NCI-H82 treated with DMSO at 0.1 percent for 48 hours (cell line): Measurements from ENCODE around the gene MYH13.
"Not testable (repeated sequence)": the region's sequence is repeated elsewhere in the genome, so short reads cannot be mapped to it uniquely, and the experiment has no call there.

ENCODE experiments used
- DNase-seq: peaks from one replicate; lab custom pipeline; 2025; ENCODE audit not compliant: unreplicated experiment; lab: John Stamatoyannopoulos, UW

Gene MYH13

GRCh38 chr17:10305398-10305797 lies 67.4 kb downstream of the MYH13 start:
- no peak for DNase-seq

GRCh38 chr17:10304758-10305300 lies 68.0 kb downstream of the MYH13 start:
- DNase-seq: no peak

- DNase-seq: no peak
Observed at GRCh38 chr17:10297691-10298090, 75.1 kb downstream of the MYH13 start.

GRCh38 chr17:10295728-10296343 lies 77.0 kb downstream of the MYH13 start:
- DNase-seq: no peak

- no peak for DNase-seq
Observed at GRCh38 chr17:10294180-10294579, 78.6 kb downstream of the MYH13 start.

- DNase-seq: no peak
Observed at GRCh38 chr17:10292057-10292937, 80.5 kb downstream of the MYH13 start.

GRCh38 chr17:10291576-10291975 lies 81.2 kb downstream of the MYH13 start:
- not testable (repeated sequence) for DNase-seq

GRCh38 chr17:10290041-10290440 lies 82.8 kb downstream of the MYH13 start:
- no peak for DNase-seq

- DNase-seq: no peak
Observed at GRCh38 chr17:10286324-10286723, 86.5 kb downstream of the MYH13 start.

- DNase-seq: no peak
Observed at GRCh38 chr17:10285896-10286295, 86.9 kb downstream of the MYH13 start.

GRCh38 chr17:10280068-10280467 lies 92.7 kb downstream of the MYH13 start:
- no peak for DNase-seq

GRCh38 chr17:10278218-10278617 lies 94.6 kb downstream of the MYH13 start:
- DNase-seq: no peak

- no peak for DNase-seq
Observed at GRCh38 chr17:10276436-10276835, 96.4 kb downstream of the MYH13 start.

GRCh38 chr17:10275418-10275817 lies 97.4 kb downstream of the MYH13 start:
- DNase-seq: no peak

- DNase-seq: no peak
Observed at GRCh38 chr17:10271106-10271562, 101.7 kb downstream of the MYH13 start.

- DNase-seq: no peak
Observed at GRCh38 chr17:10270258-10270657, 102.5 kb downstream of the MYH13 start.

- DNase-seq: no peak
Observed at GRCh38 chr17:10268005-10268404, 104.8 kb downstream of the MYH13 start.

- no peak for DNase-seq
Observed at GRCh38 chr17:10266296-10266876, 106.4 kb downstream of the MYH13 start.

- no peak for DNase-seq
Observed at GRCh38 chr17:10265100-10265810, 107.6 kb downstream of the MYH13 start.

GRCh38 chr17:10264051-10264450 lies 108.8 kb downstream of the MYH13 start:
- DNase-seq: no peak

GRCh38 chr17:10262451-10262850 lies 110.4 kb downstream of the MYH13 start:
- no peak for DNase-seq
